Activated CD8-positive, alpha-beta memory T cell treated with anti-CD3 and anti-CD28 coated beads, Interleukin-2, amount 50 U/mL, for 1 hour (primary cell): ENCODE results near the gene YIF1A.

Experiments
- DNase-seq: peaks from one replicate; pipeline ENCODE4 v3.0.0-alpha.2; 2020; ENCODE audit errors: extremely low read depth

Gene YIF1A

DNA sequence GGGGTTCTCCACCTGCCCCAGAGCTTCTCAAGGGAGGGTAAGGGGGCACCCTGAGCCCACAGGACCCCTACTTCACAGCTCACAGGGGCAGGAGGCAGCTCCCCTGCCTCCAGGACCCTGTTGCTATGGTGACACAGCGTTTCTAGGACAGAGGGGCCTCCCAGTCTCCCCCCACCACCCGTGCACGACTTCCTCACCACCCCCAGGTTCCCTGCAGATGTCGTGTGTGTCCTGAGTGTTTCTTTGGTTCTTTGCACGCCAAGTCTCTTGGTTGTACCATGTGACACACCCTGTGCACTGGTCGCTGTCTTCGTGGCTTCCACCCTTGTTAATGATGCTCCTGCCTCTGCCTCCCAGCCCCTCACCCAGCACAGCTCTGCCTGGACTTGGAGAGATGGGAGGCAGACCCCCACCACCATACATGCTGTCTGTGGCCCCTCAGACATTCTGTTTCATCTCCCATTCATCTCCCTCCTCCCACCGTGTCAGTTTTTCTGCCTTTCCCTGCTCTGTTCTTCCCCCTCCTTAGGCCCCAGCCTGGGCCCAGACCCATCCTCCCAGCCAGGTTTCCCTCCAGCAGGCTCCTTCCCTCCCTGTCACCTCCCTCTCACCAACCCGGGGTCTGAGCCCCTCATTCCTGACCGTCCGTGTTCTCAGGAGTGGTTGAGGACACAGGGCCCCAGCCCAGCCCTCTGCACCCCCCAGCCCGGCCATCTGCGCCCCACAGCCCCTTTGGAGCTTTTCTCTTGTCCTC is 45.0 kb downstream of the YIF1A start:
- DNase-seq, result no peak

DNA sequence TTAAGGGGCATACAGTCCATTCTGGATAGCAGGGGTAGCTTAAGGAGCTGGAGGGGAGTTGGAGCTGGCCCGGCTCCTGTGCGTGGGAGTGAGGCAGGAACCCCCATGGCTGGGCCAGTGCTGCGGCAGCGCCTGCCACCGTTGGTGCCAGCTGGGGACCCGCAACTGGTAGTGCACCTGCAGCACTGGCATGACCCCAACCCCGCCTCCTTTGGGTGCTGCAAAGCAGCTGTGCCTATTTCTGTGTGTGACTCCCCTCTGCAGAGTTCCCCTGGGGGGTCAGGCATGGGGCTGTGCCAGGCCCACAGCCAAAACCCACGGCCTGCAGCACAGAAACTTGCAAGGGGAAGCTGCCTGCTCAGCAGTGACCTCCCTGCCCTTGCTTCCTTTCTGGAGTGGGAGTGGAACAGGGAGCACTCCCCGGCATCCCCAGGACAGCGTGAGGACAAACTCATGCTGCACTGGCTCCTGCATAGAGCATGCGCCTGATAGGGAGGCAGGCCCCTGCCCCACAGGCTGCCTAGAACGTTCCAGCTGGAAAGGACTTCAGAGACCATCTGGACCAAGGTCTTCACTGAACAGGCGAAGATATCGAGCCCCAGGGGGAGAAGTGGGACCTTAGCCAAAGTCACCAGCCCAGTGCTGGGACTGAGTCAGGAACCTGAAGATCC is 46.7 kb downstream of the YIF1A start:
- DNase-seq, result no peak

DNA sequence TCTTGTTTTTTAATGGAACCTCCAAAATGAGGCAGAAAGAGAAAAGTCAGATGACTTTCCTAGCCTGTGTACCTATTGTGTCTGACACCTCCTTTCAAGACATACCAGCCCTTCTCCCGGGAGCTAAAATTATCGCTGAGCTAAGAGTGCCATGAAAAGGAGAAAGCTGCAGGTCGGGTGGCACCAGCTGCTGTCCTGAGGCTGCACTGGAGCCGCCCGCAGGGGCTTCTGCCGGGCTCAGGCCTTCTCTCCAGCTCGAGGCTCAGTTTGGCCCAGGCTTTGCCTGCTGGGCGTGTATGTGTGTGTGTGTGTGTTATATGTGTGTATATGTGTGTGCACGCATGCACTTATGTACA is 48.2 kb downstream of the YIF1A start:
- DNase-seq, result no peak

DNA sequence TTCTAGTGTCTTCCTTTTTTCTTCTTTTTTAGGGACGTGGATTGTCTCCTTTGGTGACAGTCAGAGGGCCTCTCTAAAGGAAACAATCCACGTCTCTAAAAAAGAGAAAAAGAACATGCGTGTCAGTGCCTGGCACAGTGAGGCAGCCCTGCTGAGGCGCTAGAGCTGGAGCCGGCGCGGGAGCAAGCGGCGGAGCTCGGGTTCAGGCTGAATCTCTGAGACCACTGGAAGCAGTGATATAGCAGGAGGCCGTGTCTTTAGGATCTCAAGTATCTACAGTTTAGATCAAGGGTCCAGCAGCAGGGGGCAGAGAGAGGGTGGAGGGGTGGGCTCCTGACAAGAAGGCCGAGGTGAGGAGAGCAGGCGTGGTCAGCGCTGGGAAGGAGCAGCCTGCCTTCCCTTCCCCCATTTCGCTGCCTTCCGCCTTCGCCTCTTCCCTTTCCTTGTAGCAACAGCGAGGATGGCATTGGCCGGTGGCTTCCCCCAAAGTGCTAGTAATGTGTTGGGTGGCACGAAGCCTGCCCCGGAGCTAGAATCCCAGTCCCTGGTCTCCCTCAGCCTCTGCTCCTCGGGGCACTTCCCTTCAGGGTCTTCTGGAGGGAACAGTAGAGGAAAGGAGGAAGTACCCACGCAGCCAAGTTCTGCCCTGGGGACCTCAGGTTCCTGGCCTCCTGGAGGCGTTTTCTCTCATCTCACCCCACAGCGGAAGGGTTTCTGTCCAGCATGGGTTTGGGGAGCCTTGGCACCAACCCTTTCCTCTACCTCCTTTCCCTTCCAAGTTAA is 48.8 kb downstream of the YIF1A start:
- no peak for DNase-seq

DNA sequence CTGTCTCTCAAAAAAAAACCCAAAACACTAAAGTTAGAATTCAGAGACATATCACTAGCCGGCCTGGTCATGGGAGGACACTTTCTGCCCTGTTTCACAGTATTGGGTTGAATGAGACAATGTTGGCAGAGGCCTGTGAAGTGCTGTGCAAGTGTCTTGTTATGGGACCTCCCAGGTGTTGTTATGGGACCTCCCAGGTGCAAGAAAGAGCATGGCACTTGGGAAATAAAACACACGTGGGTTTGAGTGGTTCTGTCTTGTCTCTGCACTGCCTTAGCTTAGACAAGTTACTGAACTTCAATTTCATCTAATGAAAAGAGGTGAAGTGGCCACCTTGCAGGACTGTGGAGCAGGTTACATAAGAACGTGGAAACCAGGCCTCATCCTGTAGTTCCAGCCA is 49.4 kb downstream of the YIF1A start:
- no peak for DNase-seq

DNA sequence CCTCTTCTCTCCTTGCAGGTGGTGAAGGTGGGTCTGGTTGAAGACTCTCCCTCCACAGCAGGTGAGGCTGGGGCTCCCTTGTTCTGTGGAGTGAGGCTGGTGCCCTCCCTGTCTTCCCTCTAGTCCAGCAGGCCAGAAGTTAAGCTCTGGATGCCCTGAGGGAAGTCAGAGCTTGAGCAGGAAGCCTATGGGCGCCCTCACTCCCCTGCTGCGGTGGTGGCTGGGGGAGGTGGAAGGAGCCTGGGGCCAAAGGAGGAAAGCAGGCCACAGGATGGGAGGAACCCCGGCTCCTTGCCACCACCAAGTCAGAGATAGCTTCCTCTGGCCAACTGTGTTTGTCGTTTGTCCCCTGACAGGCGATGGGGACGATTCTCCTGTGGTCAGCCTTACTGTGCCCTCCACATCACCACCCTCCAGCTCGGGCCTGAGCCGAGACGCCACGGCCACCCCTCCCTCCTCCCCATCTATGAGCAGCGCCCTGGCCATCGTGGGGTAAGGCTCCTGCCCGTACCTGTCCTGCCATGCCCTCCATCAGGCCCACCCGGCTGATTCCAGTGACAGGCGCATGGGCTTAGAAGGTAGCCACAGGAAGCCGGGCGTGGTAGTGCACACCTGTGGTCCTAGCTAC is 50.0 kb downstream of the YIF1A start:
- DNase-seq, result no peak

DNA sequence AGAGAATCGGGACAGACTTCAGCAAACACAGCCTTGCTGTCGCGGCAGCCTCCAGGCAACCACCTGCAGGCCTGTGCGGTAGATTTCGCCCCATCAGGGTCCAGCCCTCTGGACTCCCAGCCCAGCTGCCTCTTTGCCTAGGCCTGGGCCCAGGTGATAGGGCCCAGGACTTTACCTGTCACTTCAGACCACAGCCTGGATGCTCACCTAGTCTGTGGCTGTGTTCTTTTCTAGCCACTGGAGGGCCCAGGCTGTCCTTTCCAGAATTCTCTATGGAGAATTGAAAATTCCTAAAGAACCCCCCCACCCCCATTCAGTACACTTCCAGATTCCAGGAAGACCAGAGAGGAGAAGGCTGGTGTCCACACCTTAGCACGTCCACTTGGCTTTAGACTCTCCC is 51.1 kb downstream of the YIF1A start:
- no peak for DNase-seq

DNA sequence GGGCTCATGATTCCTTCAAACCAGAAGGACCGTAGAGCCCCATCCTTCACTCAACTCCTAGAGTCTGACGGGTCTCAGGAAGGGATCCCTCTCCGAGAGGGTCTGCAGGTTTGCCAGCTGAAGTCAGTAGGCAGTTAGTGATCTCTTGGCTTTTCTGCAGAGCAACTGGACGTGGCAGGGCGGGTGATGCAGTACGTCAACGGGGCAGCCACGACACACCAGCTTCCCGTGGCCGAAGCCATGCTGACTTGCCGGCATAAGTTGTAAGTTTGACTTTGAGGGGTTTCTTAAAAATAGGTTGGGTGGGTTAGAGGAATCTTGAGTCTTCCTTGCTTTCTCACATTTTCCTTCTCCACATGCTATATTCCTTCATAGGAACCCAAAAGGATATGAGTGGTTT is 53.8 kb downstream of the YIF1A start:
- DNase-seq, result no peak
